SK-N-SH treated with all-trans-retinoic acid at 6 μM for 48 hours (cell line): ENCODE measurements around the gene ZSWIM7.
A peak's percentile ranks its signal among the peaks of the same experiment; 100 is the strongest.

Experiments used
- ATAC-seq: fragments of 200-7000 bp; cut with Tn5 transposase; 3 replicates; pipeline ENCODE4 v1.9.1; 2020; ENCODE audit warnings: mild to moderate bottlenecking, moderate library complexity
- BACH2 ChIP-seq: fragments of 250-450 bp; sonication (Bioruptor Pico); IDR thresholded peaks from 2 replicates; pipeline ENCODE4 v1.9.0; 2021; ENCODE audit warnings: mild to moderate bottlenecking, borderline replicate concordance
- CSDC2 ChIP-seq: fragments of 250-450 bp; sonication (Bioruptor Pico); IDR thresholded peaks from 2 replicates; pipeline ENCODE4 v1.5.0; 2020; ENCODE audit warnings: mild to moderate bottlenecking, moderate library complexity
- ESRRG ChIP-seq: fragments of 250-450 bp; sonication (Bioruptor Pico); IDR thresholded peaks from 2 replicates; pipeline ENCODE4 v1.6.1; 2021; ENCODE audit warnings: mild to moderate bottlenecking
- ISL1 ChIP-seq: fragments of 250-450 bp; sonication (Bioruptor Pico); IDR thresholded peaks from 2 replicates; pipeline ENCODE4 v2.1.2; 2022; ENCODE audit warnings: mild to moderate bottlenecking, moderate library complexity
- POU6F1 ChIP-seq: fragments of 250-450 bp; sonication (Bioruptor Pico); IDR thresholded peaks from 2 replicates; pipeline ENCODE4 v1.8.0; 2021; ENCODE audit warnings: low read depth, mild to moderate bottlenecking, moderate library complexity, borderline replicate concordance
- PPARA ChIP-seq: fragments of 250-450 bp; sonication (Bioruptor Pico); IDR thresholded peaks from 2 replicates; pipeline ENCODE4 v1.5.0; 2020; ENCODE audit warnings: mild to moderate bottlenecking, borderline replicate concordance
- RARB ChIP-seq: fragments of 250-450 bp; sonication (Bioruptor Pico); IDR thresholded peaks from 2 replicates; pipeline ENCODE4 v1.8.0; 2021; ENCODE audit warnings: mild to moderate bottlenecking, moderate library complexity
- TCF4 ChIP-seq: fragments of 250-450 bp; sonication (Bioruptor Pico); IDR thresholded peaks from 2 replicates; pipeline ENCODE4 v1.8.0; 2021; ENCODE audit warnings: mild to moderate bottlenecking, moderate library complexity, borderline replicate concordance
- TOX ChIP-seq: fragments of 250-450 bp; sonication (Bioruptor Pico); IDR thresholded peaks from 2 replicates; pipeline ENCODE4 v1.8.0; 2021; ENCODE audit warnings: mild to moderate bottlenecking, moderate library complexity, borderline replicate concordance
- TSHZ2 ChIP-seq: fragments of 250-450 bp; sonication (Bioruptor Pico); IDR thresholded peaks from 2 replicates; pipeline ENCODE4 v1.5.0; 2020; ENCODE audit warnings: mild to moderate bottlenecking, moderate library complexity
- ZC3H10 ChIP-seq: fragments of 250-450 bp; sonication (Bioruptor Pico); IDR thresholded peaks from 2 replicates; pipeline ENCODE4 v1.5.1; 2021; ENCODE audit warnings: mild to moderate bottlenecking, moderate library complexity
- ZFP3 ChIP-seq: fragments of 250-450 bp; sonication (Bioruptor Pico); IDR thresholded peaks from 2 replicates; pipeline ENCODE4 v1.5.0; 2020; ENCODE audit warnings: mild to moderate bottlenecking, moderate library complexity
- ZFP30 ChIP-seq: fragments of 450-650 bp; formaldehyde crosslinking; IDR thresholded peaks from 2 replicates; pipeline ENCODE4 v1.5.0; 2022; ENCODE audit warnings: mild to moderate bottlenecking, moderate library complexity
- ZNF565 ChIP-seq: fragments of 450-650 bp; formaldehyde crosslinking; conservative IDR thresholded peaks from 2 replicates; pipeline ENCODE4 v1.5.0; 2020; ENCODE audit warnings: low read depth, mild to moderate bottlenecking, moderate library complexity
- ZNF70 ChIP-seq: fragments of 450-650 bp; formaldehyde crosslinking; IDR thresholded peaks from 2 replicates; pipeline ENCODE4 v1.5.0; 2020; ENCODE audit warnings: mild to moderate bottlenecking, moderate library complexity
- ZNF8 ChIP-seq: fragments of 450-650 bp; formaldehyde crosslinking; IDR thresholded peaks from 2 replicates; pipeline ENCODE4 v1.5.0; 2020; ENCODE audit warnings: mild to moderate bottlenecking, moderate library complexity
- TF ChIP-seq, protein P1 (sequence below): fragments of 250-450 bp; sonication (Bioruptor Pico); IDR thresholded peaks from 2 replicates; pipeline ENCODE4 v1.8.0; 2020; ENCODE audit warnings: mild to moderate bottlenecking, moderate library complexity, borderline replicate concordance
- TF ChIP-seq, protein P2 (sequence below): fragments of 250-450 bp; sonication (Bioruptor Pico); IDR thresholded peaks from 2 replicates; pipeline ENCODE4 v1.5.1; 2021; ENCODE audit warnings: mild to moderate bottlenecking, moderate library complexity

The ZSWIM7 gene

GRCh38 chr17:16013943-16014407, 14.5 kb upstream of the ZSWIM7 start:
- ATAC-seq: peak; percentile 88

GRCh38 chr17:16007439-16007838, 7.9 kb upstream of the ZSWIM7 start:
- no peak for ATAC-seq
- TF ChIP-seq ZNF8 (CRISPR knock-in tag): no peak
- no peak for TF ChIP-seq ESRRG (CRISPR knock-in tag)
- no peak for TF ChIP-seq TSHZ2 (CRISPR knock-in tag)
- no peak for TF ChIP-seq ZNF565 (CRISPR knock-in tag)
- TF ChIP-seq, protein P1, sequence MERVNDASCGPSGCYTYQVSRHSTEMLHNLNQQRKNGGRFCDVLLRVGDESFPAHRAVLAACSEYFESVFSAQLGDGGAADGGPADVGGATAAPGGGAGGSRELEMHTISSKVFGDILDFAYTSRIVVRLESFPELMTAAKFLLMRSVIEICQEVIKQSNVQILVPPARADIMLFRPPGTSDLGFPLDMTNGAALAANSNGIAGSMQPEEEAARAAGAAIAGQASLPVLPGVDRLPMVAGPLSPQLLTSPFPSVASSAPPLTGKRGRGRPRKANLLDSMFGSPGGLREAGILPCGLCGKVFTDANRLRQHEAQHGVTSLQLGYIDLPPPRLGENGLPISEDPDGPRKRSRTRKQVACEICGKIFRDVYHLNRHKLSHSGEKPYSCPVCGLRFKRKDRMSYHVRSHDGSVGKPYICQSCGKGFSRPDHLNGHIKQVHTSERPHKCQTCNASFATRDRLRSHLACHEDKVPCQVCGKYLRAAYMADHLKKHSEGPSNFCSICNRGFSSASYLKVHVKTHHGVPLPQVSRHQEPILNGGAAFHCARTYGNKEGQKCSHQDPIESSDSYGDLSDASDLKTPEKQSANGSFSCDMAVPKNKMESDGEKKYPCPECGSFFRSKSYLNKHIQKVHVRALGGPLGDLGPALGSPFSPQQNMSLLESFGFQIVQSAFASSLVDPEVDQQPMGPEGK (CRISPR knock-in tag): no peak
- TF ChIP-seq ISL1: no peak
- TF ChIP-seq ZFP30 (CRISPR knock-in tag): no peak

More at GRCh38 chr17:16013943-16014407, 14.5 kb upstream of the ZSWIM7 start:
- TF ChIP-seq, protein P1 (CRISPR knock-in tag): 0 out of 2 replicates have a peak, but pooled peaks have one; percentile 15
- no peak for TF ChIP-seq PPARA (CRISPR knock-in tag)
- TF ChIP-seq ISL1: 0 out of 2 replicates have a peak, but pooled peaks have one; percentile 23

DNA sequence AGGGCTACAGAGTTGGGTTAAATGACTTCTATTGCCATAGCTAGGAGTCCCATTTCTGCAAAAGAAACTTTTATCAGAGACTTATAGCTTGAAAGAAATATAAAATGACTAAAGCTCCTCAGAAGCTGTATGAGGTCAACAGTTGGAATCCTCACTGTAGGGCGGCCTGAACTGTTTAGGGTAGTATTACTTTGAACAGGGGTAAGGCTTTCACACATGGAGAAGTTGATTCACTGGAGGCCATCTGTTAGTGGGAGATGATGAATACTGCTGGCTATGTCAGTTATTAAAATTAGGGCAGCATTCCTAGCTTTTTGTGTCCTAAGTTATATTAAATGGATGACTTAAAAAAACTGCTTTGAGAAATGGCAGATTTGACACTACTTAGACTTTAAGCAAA, 6.1 kb upstream of the ZSWIM7 start:
- no peak for TF ChIP-seq TOX (CRISPR knock-in tag)
- TF ChIP-seq CSDC2 (CRISPR knock-in tag): no peak
- no peak for TF ChIP-seq POU6F1 (CRISPR knock-in tag)
- no peak for TF ChIP-seq BACH2 (CRISPR knock-in tag)
- no peak for TF ChIP-seq ZNF565 (CRISPR knock-in tag)
- no peak for TF ChIP-seq ZNF8 (CRISPR knock-in tag)
- no peak for TF ChIP-seq PPARA (CRISPR knock-in tag)
- TF ChIP-seq ZFP3 (CRISPR knock-in tag): no peak
- no peak for TF ChIP-seq TCF4
- TF ChIP-seq ZNF70 (CRISPR knock-in tag): no peak
- TF ChIP-seq RARB (CRISPR knock-in tag): no peak
- TF ChIP-seq, protein P2, sequence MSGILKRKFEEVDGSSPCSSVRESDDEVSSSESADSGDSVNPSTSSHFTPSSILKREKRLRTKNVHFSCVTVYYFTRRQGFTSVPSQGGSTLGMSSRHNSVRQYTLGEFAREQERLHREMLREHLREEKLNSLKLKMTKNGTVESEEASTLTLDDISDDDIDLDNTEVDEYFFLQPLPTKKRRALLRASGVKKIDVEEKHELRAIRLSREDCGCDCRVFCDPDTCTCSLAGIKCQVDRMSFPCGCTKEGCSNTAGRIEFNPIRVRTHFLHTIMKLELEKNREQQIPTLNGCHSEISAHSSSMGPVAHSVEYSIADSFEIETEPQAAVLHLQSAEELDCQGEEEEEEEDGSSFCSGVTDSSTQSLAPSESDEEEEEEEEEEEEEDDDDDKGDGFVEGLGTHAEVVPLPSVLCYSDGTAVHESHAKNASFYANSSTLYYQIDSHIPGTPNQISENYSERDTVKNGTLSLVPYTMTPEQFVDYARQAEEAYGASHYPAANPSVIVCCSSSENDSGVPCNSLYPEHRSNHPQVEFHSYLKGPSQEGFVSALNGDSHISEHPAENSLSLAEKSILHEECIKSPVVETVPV (CRISPR knock-in tag): no peak
- TF ChIP-seq TSHZ2 (CRISPR knock-in tag): no peak
- no peak for TF ChIP-seq ZC3H10 (CRISPR knock-in tag)
- ATAC-seq: no peak
